CD4-positive, alpha-beta T cell treated with Interleukin-6 at 100 ng/mL for 8 hours (primary cell): Measurements from ENCODE around the gene FLT1.

ENCODE experiments used
- DNase-seq: peaks from one replicate; pipeline ENCODE4 v3.0.0-alpha.2; 2020; ENCODE audit warnings: mixed read lengths, low spot score

FLT1 gene

DNA sequence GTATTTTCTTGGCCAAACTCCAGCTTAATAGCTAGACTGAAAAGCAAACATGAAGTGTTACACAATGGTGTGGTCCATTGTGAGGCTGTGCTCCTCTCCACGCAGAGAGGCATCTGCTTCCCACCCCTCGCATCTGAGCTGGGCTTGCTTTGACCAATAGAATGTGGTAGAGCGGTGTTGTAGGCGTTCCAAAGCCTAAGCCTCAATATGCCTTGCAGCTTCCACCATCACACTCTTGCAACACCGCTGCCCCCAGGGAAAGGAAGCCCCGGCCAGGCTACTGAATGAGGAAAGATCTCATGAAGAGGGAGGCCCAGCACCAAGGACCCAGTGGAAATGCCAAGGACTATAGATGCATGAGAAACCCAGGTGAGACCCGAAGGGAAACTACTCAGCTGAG lies 9.4 kb downstream of the FLT1 start:
- no peak for DNase-seq

DNA sequence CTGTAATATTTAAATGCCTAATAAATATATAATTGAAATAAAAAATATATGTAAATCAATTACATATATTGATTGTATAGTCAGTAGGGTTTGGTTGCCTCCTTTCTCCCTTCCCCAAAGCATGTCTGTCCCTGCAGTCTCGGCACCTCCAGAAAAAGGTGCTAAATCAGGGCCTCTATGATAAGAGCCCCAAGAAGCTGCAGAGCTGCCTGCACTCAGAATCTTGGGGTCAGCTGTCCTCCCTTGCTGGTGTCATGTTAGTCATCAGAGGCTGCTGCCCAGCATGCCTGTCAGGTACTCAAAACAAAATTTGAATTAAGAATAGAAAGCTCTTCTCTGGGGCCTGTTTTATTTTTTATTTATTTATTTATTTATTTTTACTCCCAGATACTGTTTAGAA lies 9.8 kb downstream of the FLT1 start:
- no peak for DNase-seq

DNA sequence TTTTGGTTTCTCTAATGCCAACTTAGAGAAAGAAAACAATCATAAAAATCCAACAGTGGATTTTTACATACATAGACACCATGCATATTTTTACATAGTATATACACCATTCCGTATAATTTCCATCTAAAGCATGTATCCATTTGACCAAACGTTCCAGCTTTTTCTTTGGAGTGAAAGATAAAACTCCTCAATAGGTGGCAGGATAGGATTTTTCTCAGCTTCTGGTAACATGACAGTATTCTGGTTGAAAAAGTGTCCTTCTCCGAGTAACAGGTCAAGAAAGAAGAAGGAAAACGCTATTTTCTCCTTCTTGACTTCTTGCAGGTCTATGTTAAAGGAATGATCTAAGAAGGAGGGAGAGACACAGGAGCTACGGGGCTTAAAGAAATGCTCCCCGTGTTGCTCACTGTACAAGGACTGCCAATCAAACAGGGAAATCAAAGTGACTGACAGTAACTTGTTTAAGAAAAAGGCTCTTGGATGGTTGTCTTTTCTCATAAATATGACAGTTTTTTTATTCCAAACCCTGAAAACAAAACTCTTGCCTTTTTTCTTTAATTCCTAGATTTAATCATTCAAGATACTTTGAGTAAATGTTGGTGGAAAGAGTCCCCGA lies 11.5 kb downstream of the FLT1 start:
- no peak for DNase-seq

DNA sequence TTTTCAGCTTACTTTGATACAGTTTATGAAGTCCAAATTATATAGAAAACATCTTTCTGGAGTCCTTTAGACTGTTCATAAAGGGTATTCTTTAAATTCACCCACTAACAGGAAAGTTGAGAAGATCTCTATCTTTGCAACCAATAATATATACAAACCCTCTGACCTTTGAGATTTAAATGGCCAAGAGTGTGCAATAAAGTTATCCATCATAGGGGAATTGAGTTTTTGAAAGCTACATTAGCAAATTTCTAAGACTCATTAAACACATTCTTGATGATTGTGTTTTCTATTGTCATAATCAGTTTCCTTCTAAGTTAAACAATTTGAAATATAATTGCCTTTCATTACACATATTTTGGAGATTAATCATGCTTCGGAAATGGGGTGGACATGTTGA lies 15.9 kb downstream of the FLT1 start:
- DNase-seq: no peak

DNA sequence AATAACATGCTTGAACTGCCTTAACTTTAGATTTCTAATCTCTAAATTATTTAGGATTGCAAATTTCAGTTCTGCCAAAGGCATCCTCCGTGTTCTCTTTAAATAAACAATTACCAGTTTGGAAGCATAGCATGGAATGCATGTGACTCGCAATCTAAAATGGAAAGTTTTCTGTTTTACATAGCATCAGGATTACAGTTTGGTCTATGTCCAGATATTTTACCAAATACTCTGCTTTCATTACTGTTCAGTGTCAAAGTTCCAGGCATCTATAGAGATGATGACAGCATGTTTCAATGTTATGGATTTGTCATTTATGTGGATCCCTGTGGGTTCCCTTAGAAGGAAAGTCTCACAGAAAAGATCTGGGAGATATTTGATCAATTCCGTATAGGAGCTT lies 16.8 kb downstream of the FLT1 start:
- no peak for DNase-seq

DNA sequence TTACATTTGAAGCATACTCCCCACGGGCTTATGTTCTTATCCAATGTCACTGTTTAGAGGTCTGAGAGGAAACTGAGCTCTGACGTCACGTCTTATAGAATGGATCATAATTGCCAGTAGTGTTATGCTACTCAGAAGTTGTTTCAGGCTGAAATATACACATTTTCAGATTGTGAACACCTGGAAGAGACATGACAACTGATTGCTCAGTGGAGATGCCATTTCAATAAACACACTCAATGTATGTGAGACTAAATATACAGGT lies 17.3 kb downstream of the FLT1 start:
- no peak for DNase-seq

DNA sequence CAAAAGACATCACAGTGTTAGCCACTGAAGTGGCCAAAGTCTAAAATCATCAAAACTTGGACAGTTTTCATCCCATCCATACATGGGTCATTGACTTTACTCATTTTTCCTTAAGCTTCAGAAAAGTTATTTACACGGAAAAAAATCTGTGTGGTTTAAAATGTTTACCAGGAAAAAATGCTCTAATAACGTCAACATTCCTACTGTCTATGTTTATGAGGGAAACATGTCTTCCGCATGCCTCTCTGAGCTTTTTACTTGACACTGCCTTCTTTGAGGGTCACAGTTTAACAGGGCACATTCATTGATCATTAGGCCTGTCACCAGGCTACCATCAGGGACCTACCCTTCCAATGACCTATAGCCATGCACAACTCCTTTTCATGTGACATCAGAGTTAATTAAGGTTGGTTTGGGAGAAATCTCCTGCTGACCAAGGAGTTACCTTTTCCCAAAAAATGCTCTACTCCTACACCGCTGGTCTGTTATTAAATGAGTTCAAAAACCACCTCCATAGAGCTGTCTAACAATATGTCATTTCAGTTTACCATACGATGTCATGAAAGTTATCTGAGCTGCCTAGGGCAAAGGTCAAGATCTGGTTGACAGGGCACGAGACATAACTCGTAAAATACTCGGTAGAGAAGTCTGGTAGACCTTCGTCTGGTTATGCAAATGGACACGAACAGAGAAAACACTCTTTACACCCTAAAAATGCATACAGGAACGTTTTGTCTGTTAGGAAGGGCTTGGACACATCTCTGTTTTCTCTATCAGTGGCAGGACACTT lies 17.8 kb downstream of the FLT1 start:
- no peak for DNase-seq

DNA sequence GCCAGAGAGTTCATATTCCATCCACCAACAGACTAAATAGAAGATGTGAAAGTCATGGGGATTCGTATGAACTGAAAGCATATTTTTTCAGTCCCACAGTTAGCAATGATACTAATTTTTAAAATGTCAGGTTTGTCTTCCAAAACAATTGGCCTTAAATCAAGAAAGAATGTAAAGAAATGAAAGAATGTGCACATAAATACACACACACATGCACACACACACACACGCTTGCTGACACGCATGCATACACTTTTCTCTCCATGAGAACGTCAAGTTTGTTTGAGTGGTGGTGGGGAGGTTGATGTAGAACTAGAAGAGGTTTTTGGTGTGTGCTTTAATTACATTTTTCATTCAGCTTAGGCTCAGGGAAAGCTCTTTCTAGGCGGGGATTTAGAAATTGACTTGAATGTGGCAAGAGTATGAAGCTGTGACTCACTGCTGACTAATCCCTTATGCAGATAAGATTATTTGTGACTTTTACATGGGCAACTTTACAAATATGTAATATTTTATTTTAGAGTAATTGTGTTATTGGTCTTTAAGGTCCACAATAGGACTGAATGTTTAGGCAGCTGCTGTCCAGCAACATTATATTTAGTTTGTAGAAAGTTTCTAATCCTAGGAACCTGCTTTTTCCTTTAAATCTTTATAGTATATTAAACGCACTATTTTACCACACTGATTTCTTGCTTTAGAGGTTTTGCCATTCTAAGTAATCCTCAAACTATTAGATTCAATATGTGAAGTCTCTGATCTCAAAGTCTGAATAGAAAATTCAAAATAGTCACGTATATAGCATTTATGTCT lies 18.8 kb downstream of the FLT1 start:
- DNase-seq: no peak

DNA sequence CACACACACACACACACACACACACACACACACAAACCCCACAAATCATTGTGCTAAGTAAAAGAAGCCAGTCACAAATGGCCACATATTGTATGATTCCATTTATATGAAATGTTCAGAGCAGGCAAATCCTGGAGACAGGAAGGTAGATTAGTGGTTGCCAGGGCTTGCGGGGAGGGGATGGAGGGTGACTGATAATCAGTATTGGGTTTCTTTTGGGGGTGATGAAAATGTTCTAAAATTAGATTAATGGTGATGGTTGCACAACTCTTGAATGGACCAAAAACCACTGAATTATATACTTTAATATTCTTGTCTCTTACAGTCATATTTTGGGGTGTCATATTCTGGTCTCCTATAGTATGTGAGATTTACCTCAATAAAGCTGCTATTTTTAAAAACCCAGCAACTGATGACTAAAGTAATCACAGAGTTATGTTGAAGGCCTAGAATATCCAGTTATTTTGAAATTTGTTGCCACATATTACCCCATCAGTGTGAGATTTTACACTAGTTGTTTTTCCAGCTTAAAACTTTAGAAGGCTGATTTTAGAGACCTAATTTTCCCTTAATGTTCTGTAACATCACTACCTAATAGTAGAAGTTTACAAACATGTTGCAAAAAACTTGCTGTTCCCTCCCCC lies 20.3 kb downstream of the FLT1 start:
- no peak for DNase-seq

DNA sequence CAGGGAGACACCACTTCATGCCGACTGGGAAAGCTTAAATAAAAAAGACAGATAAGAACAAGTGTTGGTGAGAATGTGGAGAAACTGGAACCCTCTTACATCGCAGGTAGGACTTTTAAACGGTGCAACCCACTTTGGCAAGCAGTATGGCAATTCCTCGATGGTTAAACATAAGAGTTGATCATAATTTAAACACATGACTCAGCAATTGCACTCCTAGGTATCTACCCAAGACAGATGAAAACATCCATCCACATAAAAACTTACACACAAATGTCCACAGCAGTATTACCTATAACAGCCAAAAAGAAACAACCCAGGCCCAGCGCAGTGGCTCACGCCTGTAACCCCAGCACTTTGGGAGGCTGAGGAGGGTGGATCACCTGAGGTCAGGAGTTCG lies 21.9 kb downstream of the FLT1 start:
- no peak for DNase-seq

DNA sequence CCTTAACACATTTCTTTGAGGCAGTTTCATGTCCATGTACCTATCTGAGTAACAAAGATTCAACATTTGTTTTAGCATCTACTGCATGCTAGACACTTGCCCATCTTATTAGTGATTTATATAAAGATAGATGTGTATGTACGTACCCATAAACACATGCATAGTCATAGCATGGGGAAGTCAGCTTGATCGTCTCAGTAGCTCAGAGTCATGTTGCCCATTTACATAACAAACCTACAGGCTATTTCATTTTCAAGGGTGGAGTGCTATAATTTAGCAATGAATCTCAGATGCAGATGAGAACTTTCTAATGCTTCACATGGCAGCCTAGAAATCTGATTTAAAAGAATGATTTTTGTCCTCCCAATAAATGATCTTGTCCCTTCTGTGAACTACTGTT lies 23.5 kb downstream of the FLT1 start:
- DNase-seq: no peak

DNA sequence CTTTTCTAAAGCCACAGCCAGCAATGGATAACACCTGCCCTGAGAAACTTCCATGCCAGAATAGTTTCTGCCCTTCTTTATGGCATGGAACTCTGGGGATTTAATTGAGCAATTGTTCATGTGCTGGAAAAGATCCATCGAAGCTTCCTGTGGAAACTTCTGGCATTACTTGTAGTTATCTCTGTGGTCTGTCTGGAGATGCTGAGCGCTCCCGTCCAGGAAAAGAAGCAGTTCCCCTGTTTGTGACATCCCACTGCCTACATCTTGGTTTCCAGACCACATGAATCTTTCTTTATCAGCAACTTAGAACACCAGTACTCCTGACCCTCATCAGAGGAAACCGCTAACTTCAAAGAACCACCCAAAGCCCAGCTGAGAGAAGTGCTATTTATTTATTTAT lies 24.6 kb downstream of the FLT1 start:
- DNase-seq: no peak

DNA sequence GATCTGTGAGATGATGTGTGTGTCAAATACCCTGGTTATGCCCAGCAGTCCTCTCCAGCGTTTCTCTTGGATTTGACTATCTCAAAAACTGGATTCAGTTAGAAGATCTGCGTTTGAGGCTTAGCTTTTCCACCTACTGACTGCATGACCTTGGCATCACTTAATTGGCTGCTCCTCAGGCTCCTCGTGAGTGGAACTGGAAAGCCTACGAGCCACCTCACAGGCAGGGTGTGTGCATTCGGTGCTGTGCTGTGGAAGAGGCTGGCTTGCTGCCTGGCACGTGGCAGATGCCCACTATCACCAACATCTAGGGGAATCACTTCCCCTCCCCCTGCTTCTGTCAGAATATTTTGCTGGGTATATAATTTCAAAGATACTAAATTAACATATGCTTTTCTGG lies 25.6 kb downstream of the FLT1 start:
- no peak for DNase-seq

DNA sequence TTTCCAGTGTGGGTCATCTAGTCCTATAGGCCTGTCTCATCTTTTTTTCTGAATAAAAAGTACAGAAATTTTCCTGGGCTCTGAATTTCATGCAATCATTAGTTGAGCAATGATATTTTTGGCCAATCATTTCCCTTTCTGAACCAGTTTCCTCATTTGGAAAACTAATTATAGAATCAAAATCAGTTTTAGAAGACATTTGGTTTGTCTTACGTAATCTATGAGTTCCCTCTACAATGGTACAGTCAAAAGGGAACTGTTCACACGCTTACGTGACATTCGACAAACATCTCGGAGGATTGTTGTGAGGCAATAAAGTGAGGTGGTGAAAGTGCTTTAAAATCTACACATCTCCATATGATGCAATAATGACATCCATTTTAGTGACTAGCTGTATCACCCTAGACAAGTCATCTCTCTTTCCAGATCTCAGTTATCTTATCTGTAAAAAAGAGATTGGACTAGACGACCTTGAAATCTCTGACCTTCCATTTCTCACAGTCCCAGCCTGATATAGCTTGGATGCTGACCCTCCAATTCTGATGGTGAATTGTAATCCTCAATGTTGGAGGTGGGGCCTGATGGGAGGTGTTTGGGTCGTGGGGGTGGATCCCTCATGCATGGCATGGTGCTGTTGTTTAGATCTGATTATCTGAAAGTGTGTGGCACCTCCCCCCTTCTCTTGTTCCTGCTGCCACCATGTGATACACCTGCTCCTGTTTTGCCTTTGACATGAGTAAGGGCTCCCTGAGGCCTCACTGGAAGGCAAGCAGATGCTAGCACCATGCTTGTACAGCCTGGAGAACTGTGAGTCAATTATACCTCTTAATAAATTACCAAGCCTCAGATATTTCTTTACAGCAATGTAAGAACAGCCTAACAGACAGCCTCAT lies 26.7 kb downstream of the FLT1 start:
- DNase-seq: no peak

DNA sequence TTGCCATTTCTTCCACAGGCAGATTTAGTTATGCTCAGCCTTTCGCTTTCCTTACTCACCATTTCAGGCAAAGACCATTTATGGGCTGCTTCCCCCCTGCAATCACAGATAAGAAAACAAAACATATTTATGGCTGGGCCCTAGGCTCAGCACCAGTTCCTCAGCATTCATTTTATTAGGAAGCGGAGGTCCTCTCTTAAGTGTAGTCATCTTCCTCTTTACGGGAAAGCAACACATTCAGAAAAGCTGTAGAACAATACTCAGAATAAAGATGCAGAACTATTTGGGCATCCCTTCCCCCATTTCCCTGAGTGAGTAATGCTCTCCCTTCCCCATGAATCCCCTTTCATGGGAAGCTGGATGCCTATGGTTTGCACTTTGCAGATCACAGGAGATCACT lies 27.9 kb downstream of the FLT1 start:
- DNase-seq: no peak

DNA sequence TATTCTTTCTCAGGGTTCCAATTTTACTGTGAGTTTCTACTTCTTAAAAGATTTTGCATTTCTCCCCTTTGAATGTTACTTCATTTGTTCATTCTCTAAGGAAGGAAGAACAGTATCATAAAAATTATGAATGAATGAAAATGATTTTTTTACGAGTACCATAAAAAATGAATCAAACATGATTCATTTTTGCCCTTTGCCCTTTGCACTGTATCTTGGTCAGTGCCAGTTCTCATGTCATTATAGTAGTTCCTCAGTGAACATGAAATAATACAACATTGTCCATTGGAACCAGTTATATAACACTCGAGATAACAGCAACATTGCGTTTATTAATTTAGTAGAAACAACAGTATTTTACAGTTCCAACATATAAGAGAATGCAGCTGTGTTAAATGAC lies 28.8 kb downstream of the FLT1 start:
- DNase-seq: no peak

DNA sequence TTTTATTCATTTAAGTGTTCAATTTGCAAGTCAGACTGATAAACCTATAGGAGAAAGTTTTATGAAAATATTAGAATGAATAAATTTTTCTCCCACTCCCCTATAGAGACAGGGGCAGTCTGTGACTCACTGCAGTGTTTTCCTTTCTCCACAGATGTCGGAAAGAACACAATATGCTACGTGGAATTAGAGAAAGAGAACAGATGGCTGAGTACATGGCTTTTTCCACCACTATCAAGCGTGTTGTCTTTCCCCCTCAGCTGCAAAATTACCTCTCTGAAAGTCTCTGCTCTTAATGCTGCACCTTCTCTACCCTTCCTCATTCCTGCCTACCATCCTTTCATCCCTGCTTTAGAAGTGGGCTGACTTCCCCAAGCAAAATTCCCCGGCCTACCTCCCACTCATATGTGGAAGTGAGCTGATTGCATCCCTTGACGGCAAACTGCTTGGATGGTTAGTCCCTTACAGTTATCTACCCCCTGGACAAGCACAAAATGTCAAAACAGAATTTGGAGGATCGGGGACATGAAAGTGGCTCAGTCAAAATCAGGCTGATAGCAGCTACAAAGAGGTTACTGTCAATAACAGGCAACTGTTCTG lies 30.0 kb downstream of the FLT1 start:
- no peak for DNase-seq

DNA sequence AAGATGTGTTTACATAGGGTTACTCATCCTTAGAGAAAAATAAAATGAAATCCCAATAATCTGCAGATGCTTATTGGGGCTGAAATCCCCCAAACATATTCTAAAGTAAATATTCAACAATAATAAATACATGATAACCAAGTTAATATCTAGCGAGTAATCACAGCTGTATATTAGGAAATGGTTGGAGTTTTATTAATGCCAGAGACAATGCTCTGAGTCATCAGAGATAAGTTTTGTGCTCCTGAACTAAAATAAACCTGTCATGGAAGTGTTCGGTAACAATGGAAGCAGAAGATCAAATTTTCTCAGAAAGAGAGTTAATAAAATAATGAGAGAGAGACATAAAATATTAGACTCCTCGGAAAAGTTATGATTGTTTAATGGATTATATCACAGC lies 31.4 kb downstream of the FLT1 start:
- no peak for DNase-seq

DNA sequence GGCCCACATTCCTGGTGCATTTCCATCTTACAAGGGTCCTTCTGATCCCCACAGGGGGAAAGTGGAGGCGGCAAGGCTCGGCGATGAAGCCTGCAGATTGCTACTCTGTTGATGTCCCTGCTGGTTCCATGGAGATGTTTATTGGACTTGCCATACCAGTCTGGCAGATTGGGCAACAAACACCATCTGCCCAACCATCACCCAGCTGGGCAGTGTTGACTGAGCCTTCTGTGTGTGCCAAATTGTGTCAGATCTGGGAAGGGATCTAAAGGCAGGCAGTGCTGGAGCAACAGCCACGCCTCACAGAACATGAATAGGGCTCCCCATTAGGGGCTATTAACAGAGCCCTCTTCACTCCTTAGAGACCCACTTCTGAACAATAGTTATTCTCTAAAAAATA lies 35.0 kb downstream of the FLT1 start:
- no peak for DNase-seq

DNA sequence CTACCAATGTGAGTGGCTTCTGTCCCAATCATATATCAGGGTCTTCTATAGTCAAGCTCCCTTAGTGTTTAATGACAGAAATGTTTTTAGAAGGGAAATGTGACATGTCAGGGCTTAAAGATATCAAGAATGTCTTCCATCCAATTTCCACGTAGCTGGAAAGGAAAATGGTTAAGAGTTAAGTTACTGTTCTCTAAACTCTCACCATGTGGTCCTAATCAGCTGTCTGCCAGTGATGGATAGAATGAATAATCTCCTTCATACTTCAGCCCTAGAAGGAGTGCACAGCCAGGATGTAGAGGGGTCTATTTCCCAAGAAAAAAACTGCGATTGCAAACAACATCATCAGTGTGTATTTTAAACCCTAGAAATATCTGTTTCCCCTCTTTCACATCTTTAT lies 36.3 kb downstream of the FLT1 start:
- no peak for DNase-seq

DNA sequence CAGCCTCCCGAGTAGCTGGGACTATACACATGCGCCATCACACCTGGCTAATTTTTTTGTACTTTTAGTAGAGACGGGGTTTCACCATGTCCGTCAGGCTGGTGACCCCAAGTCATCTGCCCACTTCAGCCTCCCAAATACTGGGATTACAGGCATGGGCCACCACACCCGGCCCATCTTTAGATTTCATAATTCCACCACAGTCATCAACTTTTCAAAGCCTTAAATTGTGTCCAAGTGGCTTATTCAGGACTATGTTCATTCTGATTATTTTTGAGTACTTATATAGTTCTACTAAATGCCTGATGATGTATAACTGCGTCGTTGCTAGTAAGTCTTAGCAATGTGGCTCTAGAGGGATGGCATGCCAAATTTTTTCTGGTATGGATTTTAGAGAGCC lies 36.9 kb downstream of the FLT1 start:
- no peak for DNase-seq

DNA sequence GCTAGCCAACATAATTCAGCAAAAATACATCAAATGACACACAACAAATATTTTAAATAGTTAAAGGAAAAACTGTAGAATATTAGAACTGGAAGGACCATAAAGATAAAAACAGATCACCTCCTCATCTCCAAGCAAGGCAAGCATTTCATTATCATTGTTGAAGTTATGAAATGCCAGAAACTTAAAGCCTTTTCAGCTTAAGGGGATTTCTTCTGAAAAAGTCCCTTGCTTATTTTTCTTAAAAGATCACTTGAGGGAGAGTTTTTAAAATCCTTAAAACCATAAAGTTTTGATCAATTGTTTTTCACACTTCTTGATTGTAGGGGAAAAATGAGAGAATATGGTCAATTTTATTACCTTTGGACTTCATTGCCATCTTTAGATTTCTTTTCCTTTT lies 37.4 kb downstream of the FLT1 start:
- no peak for DNase-seq
